Measurements from ENCODE around the gene CCDC117. TPM values are rescaled to one million over a fixed set of nuclear protein-coding genes. Genes with fewer than 3 reads are reported as not detected.
"Not testable (repeated sequence)": the region's sequence is repeated elsewhere in the genome, so short reads cannot be mapped to it uniquely, and the experiment has no call there.

The CCDC117 gene
- total and polyA plus RNA-seq, 5 experiments from 2014 or later, result 7.2 to 17.6 (median 11.1) TPM

GRCh38 chr22:28742562-28742962 lies 29.9 kb upstream of the CCDC117 start:
- no peak for DNase-seq
- Mint-ChIP-seq H3K9me3 (no peaks in the 10 kb centered on the region), H3K27ac (peak overlapping the region; percentile 81 to 98 (median 92)), H3K27me3 (no peaks in the 10 kb centered on the region), H3K4me1 (peaks cover 22 to 35% (median 27%) of the 10 kb centered on the region in 4 donors), H3K36me3 (peaks cover 0 to 36% (median 11%) of the 10 kb centered on the region in 3 donors), H3K4me3 (peak overlapping the region; percentile 79 to 99 (median 91))
- ATAC-seq, result no peak
- POLR2A ChIA-PET, result interaction anchor here (1.0 to 1.1 kb wide), 3 partner anchors 58 to 80 kb away, joined by 3 to 4 read pairs (median 4); partner anchors contain the start of gene XBP1

- peak overlapping the region in 4 of 10 donors; percentile 11 to 52 (median 45) for H3K27ac Mint-ChIP-seq
- H3K27me3 Mint-ChIP-seq, result no peaks in the 10 kb centered on the region
- ATAC-seq (no peak), DNase-seq (no peak)
- POLR2A ChIA-PET, result no interaction called here
- H3K9me3 Mint-ChIP-seq, result no peaks in the 10 kb centered on the region
- H3K4me3 Mint-ChIP-seq, result peak overlapping the region in 4 of 10 donors; percentile 3 to 79 (median 41)
- H3K4me1 Mint-ChIP-seq, result peaks cover 19 to 36% (median 32%) of the 10 kb centered on the region in 4 donors
- peaks cover 0 to 47% (median 13%) of the 10 kb centered on the region in 3 donors for H3K36me3 Mint-ChIP-seq
Measured at GRCh38 chr22:28743852-28744251, 28.6 kb upstream of the CCDC117 start.

GRCh38 chr22:28750471-28750881 lies 22.0 kb upstream of the CCDC117 start:
- no peaks in the 10 kb centered on the region for H3K9me3 Mint-ChIP-seq
- H3K27ac Mint-ChIP-seq, result no peak overlapping the region
- no peaks in the 10 kb centered on the region for H3K27me3 Mint-ChIP-seq
- peaks cover 9 to 17% (median 11%) of the 10 kb centered on the region in 4 donors for H3K4me1 Mint-ChIP-seq
- ATAC-seq (no peak), DNase-seq (no peak)
- H3K36me3 Mint-ChIP-seq, result peaks cover 0 to 68% (median 15%) of the 10 kb centered on the region in 3 donors
- POLR2A ChIA-PET, result interaction anchor here (0.7 to 1.2 kb wide), 2 partner anchors 22 to 254 kb away, joined by 5 to 6 read pairs; partner anchors contain the start of gene CCDC117
- H3K4me3 Mint-ChIP-seq, result no peak overlapping the region

- POLR2A ChIA-PET, result not testable (repeated sequence)
Measured at GRCh38 chr22:28754512-28754911, 18.0 kb upstream of the CCDC117 start.

GRCh38 chr22:28759861-28760560 lies 12.5 kb upstream of the CCDC117 start:
- no peaks in the 10 kb centered on the region for H3K27me3 Mint-ChIP-seq
- no peaks in the 10 kb centered on the region for H3K9me3 Mint-ChIP-seq
- DNase-seq, result no peak
- POLR2A ChIA-PET, result no interaction called here
- peaks cover 0 to 13% (median 2%) of the 10 kb centered on the region in 3 donors for H3K36me3 Mint-ChIP-seq
- H3K27ac Mint-ChIP-seq, result no peak overlapping the region
- ATAC-seq, result no peak
- peak overlapping the region in 1 of 10 donors; percentile 24 for H3K4me3 Mint-ChIP-seq
- peaks cover 0 to 11% (median 2%) of the 10 kb centered on the region in 4 donors for H3K4me1 Mint-ChIP-seq

More at GRCh38 chr22:28754512-28754911, 18.0 kb upstream of the CCDC117 start:
- not testable (repeated sequence) for H3K4me3 Mint-ChIP-seq, H3K9me3 Mint-ChIP-seq, H3K27me3 Mint-ChIP-seq, ATAC-seq, DNase-seq, H3K4me1 Mint-ChIP-seq
- Mint-ChIP-seq H3K36me3 (peaks cover 0 to 46% (median 6%) of the 10 kb centered on the region in 3 donors), H3K27ac (peak overlapping the region in 1 of 10 donors; percentile 0)

GRCh38 chr22:28761449-28761755 lies 11.1 kb upstream of the CCDC117 start:
- Mint-ChIP-seq H3K9me3 (no peaks in the 10 kb centered on the region), H3K36me3 (peaks cover 0 to 10% (median 2%) of the 10 kb centered on the region in 3 donors), H3K27ac (peak overlapping the region in 2 of 10 donors; percentile 59 to 67), H3K4me1 (peaks cover 0 to 11% (median 2%) of the 10 kb centered on the region in 4 donors), H3K27me3 (no peaks in the 10 kb centered on the region), H3K4me3 (no peak overlapping the region)
- DNase-seq (no peak), ATAC-seq (no peak)
- POLR2A ChIA-PET, result interaction anchor here (0.6 kb wide), 1 partner anchor 16 kb away, joined by 4 read pairs; no protein-coding TSS in a partner anchor

GRCh38 chr22:28762000-28762399 lies 10.5 kb upstream of the CCDC117 start:
- not testable (repeated sequence) for H3K36me3 Mint-ChIP-seq, H3K27me3 Mint-ChIP-seq, H3K27ac Mint-ChIP-seq, DNase-seq, ATAC-seq, H3K4me3 Mint-ChIP-seq, H3K9me3 Mint-ChIP-seq
- H3K4me1 Mint-ChIP-seq, result peaks cover 0 to 11% (median under 1%) of the 10 kb centered on the region in 4 donors
- POLR2A ChIA-PET, result interaction anchor here (0.6 kb wide), 1 partner anchor 17 kb away, joined by 4 read pairs; no protein-coding TSS in a partner anchor

GRCh38 chr22:28766628-28767027 lies 5.9 kb upstream of the CCDC117 start:
- no peaks in the 10 kb centered on the region for H3K4me1 Mint-ChIP-seq
- no peaks in the 10 kb centered on the region for H3K36me3 Mint-ChIP-seq
- no peak for DNase-seq
- H3K9me3 Mint-ChIP-seq, result peaks cover 0 to 3% (median 0%) of the 10 kb centered on the region in 9 donors
- ATAC-seq, result no peak
- no peak overlapping the region for H3K27ac Mint-ChIP-seq
- H3K4me3 Mint-ChIP-seq, result no peak overlapping the region
- no peaks in the 10 kb centered on the region for H3K27me3 Mint-ChIP-seq
- POLR2A ChIA-PET, result interaction anchor here (0.7 kb wide), 1 partner anchor 248 kb away, joined by 3 read pairs; no protein-coding TSS in a partner anchor

GRCh38 chr22:28768701-28769393 lies 3.6 kb upstream of the CCDC117 start:
- Mint-ChIP-seq H3K27me3 (no peaks in the 10 kb centered on the region), H3K36me3 (peaks cover 0 to 6% (median 5%) of the 10 kb centered on the region in 3 donors), H3K4me1 (peaks cover 5 to 11% (median 9%) of the 10 kb centered on the region in 4 donors), H3K4me3 (no peak overlapping the region), H3K27ac (no peak overlapping the region), H3K9me3 (peaks cover 0 to 3% (median 0%) of the 10 kb centered on the region in 9 donors)
- ATAC-seq (no peak), DNase-seq (no peak)
- POLR2A ChIA-PET, result interaction anchor here (0.6 to 0.7 kb wide), 3 partner anchors 17 to 392 kb away, joined by 3 to 6 read pairs (median 4); no protein-coding TSS in a partner anchor

- POLR2A ChIA-PET, result interaction anchor here (0.6 kb wide), 1 partner anchor 393 kb away, joined by 3 read pairs; no protein-coding TSS in a partner anchor
- DNase-seq (no peak), ATAC-seq (no peak)
- Mint-ChIP-seq H3K9me3 (peaks cover 0 to 3% (median 0%) of the 10 kb centered on the region in 9 donors), H3K4me1 (peaks cover 6 to 17% (median 12%) of the 10 kb centered on the region in 4 donors), H3K36me3 (peaks cover 2 to 8% (median 5%) of the 10 kb centered on the region in 3 donors), H3K27me3 (no peaks in the 10 kb centered on the region), H3K4me3 (no peak overlapping the region), H3K27ac (no peak overlapping the region)
Measured at GRCh38 chr22:28769394-28770085, 3.0 kb upstream of the CCDC117 start.

- H3K36me3 Mint-ChIP-seq, result peaks cover 5 to 26% (median 10%) of the 10 kb centered on the region in 3 donors
- H3K27me3 Mint-ChIP-seq, result no peaks in the 10 kb centered on the region
- ATAC-seq (no peak), DNase-seq (no peak)
- H3K4me3 Mint-ChIP-seq, result peak overlapping the region in 2 of 10 donors; percentile 50 to 59
- H3K9me3 Mint-ChIP-seq, result peaks cover 0 to 3% (median 0%) of the 10 kb centered on the region in 9 donors
- peak overlapping the region in 1 of 10 donors; percentile 5 for H3K27ac Mint-ChIP-seq
- POLR2A ChIA-PET, result interaction anchor here (1.3 kb wide), 1 partner anchor 21 kb away, joined by 3 read pairs; no protein-coding TSS in a partner anchor
- H3K4me1 Mint-ChIP-seq, result peaks cover 15 to 35% (median 26%) of the 10 kb centered on the region in 4 donors
Measured at GRCh38 chr22:28771195-28771791, 1.2 kb upstream of the CCDC117 start.

Measured in naive thymus-derived CD8-positive, alpha-beta T cell (primary cell).